SK-N-SH treated with all-trans-retinoic acid at 6 μM for 48 hours (cell line): ENCODE data around the gene MAST1.

Experiments used
- ATAC-seq: fragments of 200-7000 bp; cut with Tn5 transposase; 3 replicates; pipeline ENCODE4 v1.9.1; 2020; ENCODE audit warnings: mild to moderate bottlenecking, moderate library complexity
- ARNTL ChIP-seq: fragments of 450-650 bp; formaldehyde crosslinking; IDR thresholded peaks from 2 replicates; pipeline ENCODE4 v1.5.0; 2020; ENCODE audit warnings: low read depth, mild to moderate bottlenecking, moderate library complexity, borderline replicate concordance
- BACH2 ChIP-seq: fragments of 250-450 bp; sonication (Bioruptor Pico); IDR thresholded peaks from 2 replicates; pipeline ENCODE4 v1.9.0; 2021; ENCODE audit warnings: mild to moderate bottlenecking, borderline replicate concordance
- CREB5 ChIP-seq: fragments of 250-450 bp; sonication (Bioruptor Pico); IDR thresholded peaks from 2 replicates; pipeline ENCODE4 v1.5.1; 2020; ENCODE audit warnings: low read depth, mild to moderate bottlenecking, moderate library complexity
- CSRNP3 ChIP-seq: fragments of 250-450 bp; sonication (Bioruptor Pico); IDR thresholded peaks from 2 replicates; pipeline ENCODE4 v1.5.1; 2021; ENCODE audit warnings: mild to moderate bottlenecking, moderate library complexity
- ESRRG ChIP-seq: fragments of 250-450 bp; sonication (Bioruptor Pico); IDR thresholded peaks from 2 replicates; pipeline ENCODE4 v1.6.1; 2021; ENCODE audit warnings: mild to moderate bottlenecking
- GLIS3 ChIP-seq: fragments of 250-450 bp; sonication (Bioruptor Pico); IDR thresholded peaks from 2 replicates; pipeline ENCODE4 v1.5.0; 2020; ENCODE audit warnings: mild to moderate bottlenecking, moderate library complexity
- ISL1 ChIP-seq: fragments of 250-450 bp; sonication (Bioruptor Pico); IDR thresholded peaks from 2 replicates; pipeline ENCODE4 v2.1.2; 2022; ENCODE audit warnings: mild to moderate bottlenecking, moderate library complexity
- OSR1 ChIP-seq: fragments of 250-450 bp; sonication (Bioruptor Pico); IDR thresholded peaks from 2 replicates; pipeline ENCODE4 v1.8.0; 2022; ENCODE audit warnings: moderate library complexity, mild to moderate bottlenecking, inconsistent platforms
- PATZ1 ChIP-seq: fragments of 250-450 bp; sonication (Bioruptor Pico); IDR thresholded peaks from 2 replicates; pipeline ENCODE4 v1.8.0; 2020; ENCODE audit warnings: mild to moderate bottlenecking, moderate library complexity, borderline replicate concordance
- POU6F1 ChIP-seq: fragments of 250-450 bp; sonication (Bioruptor Pico); IDR thresholded peaks from 2 replicates; pipeline ENCODE4 v1.8.0; 2021; ENCODE audit warnings: low read depth, mild to moderate bottlenecking, moderate library complexity, borderline replicate concordance
- TCF4 ChIP-seq: fragments of 250-450 bp; sonication (Bioruptor Pico); IDR thresholded peaks from 2 replicates; pipeline ENCODE4 v1.8.0; 2021; ENCODE audit warnings: mild to moderate bottlenecking, moderate library complexity, borderline replicate concordance
- TOX ChIP-seq: fragments of 250-450 bp; sonication (Bioruptor Pico); IDR thresholded peaks from 2 replicates; pipeline ENCODE4 v1.8.0; 2021; ENCODE audit warnings: mild to moderate bottlenecking, moderate library complexity, borderline replicate concordance
- TSHZ2 ChIP-seq: fragments of 250-450 bp; sonication (Bioruptor Pico); IDR thresholded peaks from 2 replicates; pipeline ENCODE4 v1.5.0; 2020; ENCODE audit warnings: mild to moderate bottlenecking, moderate library complexity
- ZC3H10 ChIP-seq: fragments of 250-450 bp; sonication (Bioruptor Pico); IDR thresholded peaks from 2 replicates; pipeline ENCODE4 v1.5.1; 2021; ENCODE audit warnings: mild to moderate bottlenecking, moderate library complexity
- ZFP3 ChIP-seq: fragments of 250-450 bp; sonication (Bioruptor Pico); IDR thresholded peaks from 2 replicates; pipeline ENCODE4 v1.5.0; 2020; ENCODE audit warnings: mild to moderate bottlenecking, moderate library complexity
- ZFP30 ChIP-seq: fragments of 450-650 bp; formaldehyde crosslinking; IDR thresholded peaks from 2 replicates; pipeline ENCODE4 v1.5.0; 2022; ENCODE audit warnings: mild to moderate bottlenecking, moderate library complexity
- ZNF565 ChIP-seq: fragments of 450-650 bp; formaldehyde crosslinking; conservative IDR thresholded peaks from 2 replicates; pipeline ENCODE4 v1.5.0; 2020; ENCODE audit warnings: low read depth, mild to moderate bottlenecking, moderate library complexity
- ZNF70 ChIP-seq: fragments of 450-650 bp; formaldehyde crosslinking; IDR thresholded peaks from 2 replicates; pipeline ENCODE4 v1.5.0; 2020; ENCODE audit warnings: mild to moderate bottlenecking, moderate library complexity
- ZNF8 ChIP-seq: fragments of 450-650 bp; formaldehyde crosslinking; IDR thresholded peaks from 2 replicates; pipeline ENCODE4 v1.5.0; 2020; ENCODE audit warnings: mild to moderate bottlenecking, moderate library complexity

Gene MAST1

GRCh38 chr19:12790628-12791344 lies 47.5 kb upstream of the MAST1 start:
- TF ChIP-seq ESRRG (no peak), POU6F1 (no peak), ZNF565 (CRISPR knock-in tag) (no peak), ZFP3 (CRISPR knock-in tag) (no peak), TCF4 (CRISPR knock-in tag) (no peak), TSHZ2 (no peak), OSR1 (CRISPR knock-in tag) (no peak), BACH2 (no peak), ZFP30 (CRISPR knock-in tag) (no peak), ARNTL (CRISPR knock-in tag) (no peak), ZNF70 (CRISPR knock-in tag) (no peak)
- TF ChIP-seq, all 23 proteins: peak for 0

GRCh38 chr19:12791345-12792050 lies 46.8 kb upstream of the MAST1 start, which contains the start of gene JUNB:
TSS of gene JUNB (plus strand) at chr19:12791486. CDS start at chr19:12791772, 286 bp downstream.
- TF ChIP-seq ZNF8: no peak
- peak; percentile 55; the same call in 1 of the 2 replicates for TF ChIP-seq ZNF70 (CRISPR knock-in tag)
- TF ChIP-seq ZFP30 (CRISPR knock-in tag): no peak
- peak; percentile 91 for TF ChIP-seq PATZ1 (CRISPR knock-in tag)
- peak; percentile 57 for TF ChIP-seq ZFP3 (CRISPR knock-in tag)
- TF ChIP-seq CSRNP3 (CRISPR knock-in tag): 0 out of 2 replicates have a peak, but pooled peaks have one; percentile 53
- no peak for TF ChIP-seq ISL1
- TF ChIP-seq TOX (CRISPR knock-in tag): peak; percentile 59; the same call in 1 of the 2 replicates
- TF ChIP-seq ARNTL (CRISPR knock-in tag): no peak
- no peak; the same call in 1 of the 2 replicates for TF ChIP-seq CREB5 (CRISPR knock-in tag)
- TF ChIP-seq POU6F1: no peak
- TF ChIP-seq GLIS3: peak; percentile 95
- 0 out of 2 replicates have a peak, but pooled peaks have one; percentile 28 for TF ChIP-seq ESRRG
- TF ChIP-seq TCF4 (CRISPR knock-in tag): no peak
- no peak for TF ChIP-seq OSR1 (CRISPR knock-in tag)
- peak; percentile 76; the same call in 1 of the 2 replicates for TF ChIP-seq ZC3H10 (CRISPR knock-in tag)
- ATAC-seq: peak; percentile 59

More at GRCh38 chr19:12790628-12791344, 47.5 kb upstream of the MAST1 start:
- ATAC-seq: no peak
